ENCODE data around the gene PCBP3. TPM values are rescaled to one million over a fixed set of nuclear protein-coding genes. Genes with fewer than 3 reads are reported as not detected.
"Not testable (repeated sequence)": the region's sequence is repeated elsewhere in the genome, so short reads cannot be mapped to it uniquely, and the experiment has no call there.

The PCBP3 gene
- total RNA-seq, 1 donor from 2014 or later = 8.2 TPM

GRCh38 chr21:45894906-45895777 lies 251.6 kb downstream of the PCBP3 start:
- DNase-seq (ENCODE audit: low spot score) = no peak
- H3K4me3 Mint-ChIP-seq = no peak overlapping the region
- peaks cover 9% of the 10 kb centered on the region for H3K27me3 Mint-ChIP-seq (ENCODE audit: insufficient read depth)
- H3K9me3 Mint-ChIP-seq = no peaks in the 10 kb centered on the region
- H3K36me3 Mint-ChIP-seq (ENCODE audit: low read depth) = no peaks in the 10 kb centered on the region
- intact Hi-C loops (cut with micrococcal nuclease) = no loop called here
- H3K27ac Mint-ChIP-seq = no peak overlapping the region
- H3K4me1 Mint-ChIP-seq (ENCODE audit: low read depth) = peaks cover 11% of the 10 kb centered on the region

- Mint-ChIP-seq H3K9me3 (no peaks in the 10 kb centered on the region), H3K4me3 (no peak overlapping the region), H3K4me1 (ENCODE audit: low read depth) (peaks cover 11% of the 10 kb centered on the region), H3K36me3 (ENCODE audit: low read depth) (no peaks in the 10 kb centered on the region), H3K27ac (no peak overlapping the region), H3K27me3 (ENCODE audit: insufficient read depth) (peaks cover 4% of the 10 kb centered on the region)
- DNase-seq (ENCODE audit: low spot score) = no peak
- intact Hi-C loops (cut with micrococcal nuclease) = loop anchor here (2.0 kb wide), 1 partner anchor 19 kb away; no protein-coding TSS in a partner anchor
Observed at GRCh38 chr21:45895778-45896370, 252.3 kb downstream of the PCBP3 start.

- H3K36me3 Mint-ChIP-seq (ENCODE audit: low read depth); H3K27ac Mint-ChIP-seq; H3K27me3 Mint-ChIP-seq (ENCODE audit: insufficient read depth); H3K4me1 Mint-ChIP-seq (ENCODE audit: low read depth); H3K4me3 Mint-ChIP-seq; H3K9me3 Mint-ChIP-seq; DNase-seq (ENCODE audit: low spot score): not testable (repeated sequence)
- intact Hi-C loops (cut with micrococcal nuclease) = loop anchor here (2.0 kb wide), 1 partner anchor 20 kb away; no protein-coding TSS in a partner anchor
Observed at GRCh38 chr21:45896431-45896830, 252.9 kb downstream of the PCBP3 start.

- no peak overlapping the region for H3K4me3 Mint-ChIP-seq
- H3K27ac Mint-ChIP-seq = no peak overlapping the region
- no peak for DNase-seq (ENCODE audit: low spot score)
- H3K27me3 Mint-ChIP-seq (ENCODE audit: insufficient read depth) = no peaks in the 10 kb centered on the region
- no peaks in the 10 kb centered on the region for H3K36me3 Mint-ChIP-seq (ENCODE audit: low read depth)
- intact Hi-C loops (cut with micrococcal nuclease) = loop anchor here (2.0 kb wide), 1 partner anchor 21 kb away; no protein-coding TSS in a partner anchor
- H3K4me1 Mint-ChIP-seq (ENCODE audit: low read depth) = no peaks in the 10 kb centered on the region
- H3K9me3 Mint-ChIP-seq = no peaks in the 10 kb centered on the region
Observed at GRCh38 chr21:45897191-45898027, 253.9 kb downstream of the PCBP3 start.

- DNase-seq (ENCODE audit: low spot score) = no peak
- Mint-ChIP-seq H3K4me1 (ENCODE audit: low read depth) (no peaks in the 10 kb centered on the region), H3K36me3 (ENCODE audit: low read depth) (no peaks in the 10 kb centered on the region), H3K27ac (no peak overlapping the region), H3K27me3 (ENCODE audit: insufficient read depth) (no peaks in the 10 kb centered on the region), H3K4me3 (no peak overlapping the region), H3K9me3 (no peaks in the 10 kb centered on the region)
- intact Hi-C loops (cut with micrococcal nuclease) = no loop called here
Observed at GRCh38 chr21:45898028-45898350, 254.5 kb downstream of the PCBP3 start.

GRCh38 chr21:45898781-45899180 lies 255.3 kb downstream of the PCBP3 start:
- no peaks in the 10 kb centered on the region for H3K36me3 Mint-ChIP-seq (ENCODE audit: low read depth)
- no peak overlapping the region for H3K27ac Mint-ChIP-seq
- no peaks in the 10 kb centered on the region for H3K9me3 Mint-ChIP-seq
- intact Hi-C loops (cut with micrococcal nuclease) = no loop called here
- no peak for DNase-seq (ENCODE audit: low spot score)
- H3K4me3 Mint-ChIP-seq = no peak overlapping the region
- no peaks in the 10 kb centered on the region for H3K4me1 Mint-ChIP-seq (ENCODE audit: low read depth)
- no peaks in the 10 kb centered on the region for H3K27me3 Mint-ChIP-seq (ENCODE audit: insufficient read depth)

- no peaks in the 10 kb centered on the region for H3K36me3 Mint-ChIP-seq (ENCODE audit: low read depth)
- no peaks in the 10 kb centered on the region for H3K4me1 Mint-ChIP-seq (ENCODE audit: low read depth)
- no peaks in the 10 kb centered on the region for H3K9me3 Mint-ChIP-seq
- intact Hi-C loops (cut with micrococcal nuclease) = no loop called here
- no peak for DNase-seq (ENCODE audit: low spot score)
- H3K27ac Mint-ChIP-seq = no peak overlapping the region
- H3K27me3 Mint-ChIP-seq (ENCODE audit: insufficient read depth) = no peaks in the 10 kb centered on the region
- H3K4me3 Mint-ChIP-seq = no peak overlapping the region
Observed at GRCh38 chr21:45899317-45900033, 255.9 kb downstream of the PCBP3 start.

- Mint-ChIP-seq H3K36me3 (ENCODE audit: low read depth) (no peaks in the 10 kb centered on the region), H3K27me3 (ENCODE audit: insufficient read depth) (no peaks in the 10 kb centered on the region), H3K4me1 (ENCODE audit: low read depth) (no peaks in the 10 kb centered on the region), H3K4me3 (no peak overlapping the region), H3K9me3 (no peaks in the 10 kb centered on the region), H3K27ac (no peak overlapping the region)
- no peak for DNase-seq (ENCODE audit: low spot score)
- intact Hi-C loops (cut with micrococcal nuclease) = no loop called here
Observed at GRCh38 chr21:45900034-45900868, 256.7 kb downstream of the PCBP3 start.

GRCh38 chr21:45901061-45901690 lies 257.7 kb downstream of the PCBP3 start:
- Mint-ChIP-seq H3K9me3 (no peaks in the 10 kb centered on the region), H3K27me3 (ENCODE audit: insufficient read depth) (no peaks in the 10 kb centered on the region), H3K36me3 (ENCODE audit: low read depth) (no peaks in the 10 kb centered on the region), H3K4me3 (no peak overlapping the region), H3K27ac (no peak overlapping the region), H3K4me1 (ENCODE audit: low read depth) (no peaks in the 10 kb centered on the region)
- intact Hi-C loops (cut with micrococcal nuclease) = no loop called here
- no peak for DNase-seq (ENCODE audit: low spot score)

GRCh38 chr21:45902292-45902995 lies 258.9 kb downstream of the PCBP3 start:
- H3K9me3 Mint-ChIP-seq = no peaks in the 10 kb centered on the region
- H3K4me3 Mint-ChIP-seq = no peak overlapping the region
- no peaks in the 10 kb centered on the region for H3K36me3 Mint-ChIP-seq (ENCODE audit: low read depth)
- H3K4me1 Mint-ChIP-seq (ENCODE audit: low read depth) = no peaks in the 10 kb centered on the region
- H3K27me3 Mint-ChIP-seq (ENCODE audit: insufficient read depth) = no peaks in the 10 kb centered on the region
- DNase-seq (ENCODE audit: low spot score) = no peak
- no peak overlapping the region for H3K27ac Mint-ChIP-seq
- intact Hi-C loops (cut with micrococcal nuclease) = no loop called here

GRCh38 chr21:45905196-45905595 lies 261.7 kb downstream of the PCBP3 start:
- no peak for DNase-seq (ENCODE audit: low spot score)
- Mint-ChIP-seq H3K27ac (no peak overlapping the region), H3K4me1 (ENCODE audit: low read depth) (no peaks in the 10 kb centered on the region), H3K36me3 (ENCODE audit: low read depth) (no peaks in the 10 kb centered on the region), H3K9me3 (no peaks in the 10 kb centered on the region), H3K4me3 (no peak overlapping the region), H3K27me3 (ENCODE audit: insufficient read depth) (peaks cover 2% of the 10 kb centered on the region)
- intact Hi-C loops (cut with micrococcal nuclease) = no loop called here

Data from activated T-helper 1 cell treated with anti-CD3 and anti-CD28 coated beads, Interleukin-12 subunit alpha, Interleukin-12 subunit beta, Interleukin-2, Interleukin-4 antibody, amounts not matched to agents 30 ng/mL and 10 ng/mL and 1 ng/mL, durations not matched to agents 14 hours and 24 hours and 36 hours (primary cell).